Measurements from ENCODE around the gene NTSR1. TPM values are rescaled to one million over a fixed set of nuclear protein-coding genes. Genes with fewer than 3 reads are reported as not detected.
A peak's percentile ranks its signal among the peaks of the same experiment; 100 is the strongest.

Gene NTSR1
- total RNA-seq, 1 donor from 2014 or later = 4.9 TPM

GRCh38 chr20:62808211-62808865 lies 99.7 kb downstream of the NTSR1 start:
- FAIRE-seq (no peak), DNase-seq (ENCODE audit: low spot score in 2 of 2) (peak; percentile 70 to 81)

GRCh38 chr20:62809530-62810428 lies 101.1 kb downstream of the NTSR1 start:
- DNase-seq (ENCODE audit: low spot score in 2 of 2) (no peak), FAIRE-seq (no peak)

- FAIRE-seq (no peak), DNase-seq (ENCODE audit: low spot score in 2 of 2) (no peak)
Observed at GRCh38 chr20:62811320-62811719, 102.7 kb downstream of the NTSR1 start.

- FAIRE-seq (no peak), DNase-seq (ENCODE audit: low spot score in 2 of 2) (no peak)
Observed at GRCh38 chr20:62811720-62812119, 103.1 kb downstream of the NTSR1 start.

Other genes with a start within 250 kb of the NTSR1 start
- not detected for gene GATA5, start 232.8 kb upstream of the NTSR1 start, total RNA-seq
- gene SLCO4A1, start 66.3 kb upstream of the NTSR1 start, total RNA-seq = 1.6 TPM
- 20.0 TPM for gene MRGBP, start 87.6 kb downstream of the NTSR1 start, total RNA-seq
- 24.1 TPM for gene OGFR, start 96.0 kb downstream of the NTSR1 start, total RNA-seq
- gene COL9A3, start 108.2 kb downstream of the NTSR1 start, total RNA-seq = 10.2 TPM
- gene TCFL5, start 153.0 kb downstream of the NTSR1 start, total RNA-seq = 6.1 TPM
- gene DIDO1, start 217.7 kb downstream of the NTSR1 start, total RNA-seq = 37.5 TPM
- 57.1 TPM for gene GID8, start 229.3 kb downstream of the NTSR1 start, total RNA-seq
- under 0.01 TPM for gene SLC17A9, start 243.9 kb downstream of the NTSR1 start, total RNA-seq